HG03439 (cell line): ENCODE data around the gene SHISA4.
"Not testable (repeated sequence)": the region's sequence is repeated elsewhere in the genome, so short reads cannot be mapped to it uniquely, and the experiment has no call there.

Experiments
- ATAC-seq: cut with Tn5 transposase; IDR thresholded peaks from one replicate; pipeline ENCODE4 v1.9.1; 2021; ENCODE audit warnings: mild to moderate bottlenecking, moderate library complexity; ENCODE audit not compliant: unreplicated experiment

SHISA4 gene

DNA sequence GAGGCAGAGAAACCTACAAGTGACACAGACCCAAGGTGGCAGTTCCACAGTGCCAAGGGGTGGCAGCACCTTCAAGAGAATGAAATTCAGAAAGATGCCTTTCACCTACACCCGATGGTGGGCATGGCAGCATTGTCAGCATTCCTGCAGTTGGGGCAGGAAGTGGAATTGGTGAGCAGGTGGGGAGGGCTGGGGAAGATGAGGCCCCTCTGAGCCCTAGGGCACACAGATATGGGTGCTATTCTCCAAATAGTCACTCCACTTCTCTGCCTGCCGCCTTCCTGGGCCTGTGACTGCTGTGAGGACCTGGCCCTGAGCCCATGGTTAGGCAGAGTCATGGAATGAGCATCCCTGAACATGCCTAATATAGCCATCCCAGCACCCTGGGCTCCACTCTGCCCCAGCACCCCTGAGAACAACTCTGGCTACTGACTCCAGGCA, 8.3 kb downstream of the SHISA4 start:
- ATAC-seq: no peak

DNA sequence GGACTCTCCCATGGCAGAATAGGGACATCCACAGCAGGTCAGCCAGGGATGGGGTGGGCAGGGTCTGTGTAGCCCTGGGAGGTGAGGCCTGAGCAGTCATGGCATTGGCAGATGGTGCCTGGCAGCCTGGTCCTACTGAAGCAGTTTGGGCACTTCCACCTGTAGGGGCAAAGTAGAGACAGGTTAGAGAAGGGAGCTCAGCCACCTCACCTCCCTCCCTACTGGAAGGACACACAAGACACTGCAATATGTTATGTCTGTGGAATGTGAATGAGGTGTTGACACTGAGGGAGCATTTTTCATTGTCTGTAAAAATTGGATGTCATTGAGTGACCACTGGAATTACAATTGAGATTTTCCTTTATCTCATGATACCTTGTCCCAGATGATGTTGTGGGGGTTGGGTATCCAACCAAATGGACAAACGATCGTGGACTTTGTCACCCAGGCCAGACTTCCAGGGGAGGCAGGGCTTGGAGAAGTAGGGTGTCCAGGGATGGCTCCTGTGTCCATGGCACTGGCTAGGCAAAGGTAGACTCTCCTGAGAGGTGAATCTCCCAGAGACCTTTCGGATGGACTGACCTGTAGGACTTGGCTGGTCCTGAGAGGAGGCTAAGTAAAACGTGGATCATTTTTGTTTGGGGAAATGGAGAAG, 9.7 kb downstream of the SHISA4 start:
- no peak for ATAC-seq

DNA sequence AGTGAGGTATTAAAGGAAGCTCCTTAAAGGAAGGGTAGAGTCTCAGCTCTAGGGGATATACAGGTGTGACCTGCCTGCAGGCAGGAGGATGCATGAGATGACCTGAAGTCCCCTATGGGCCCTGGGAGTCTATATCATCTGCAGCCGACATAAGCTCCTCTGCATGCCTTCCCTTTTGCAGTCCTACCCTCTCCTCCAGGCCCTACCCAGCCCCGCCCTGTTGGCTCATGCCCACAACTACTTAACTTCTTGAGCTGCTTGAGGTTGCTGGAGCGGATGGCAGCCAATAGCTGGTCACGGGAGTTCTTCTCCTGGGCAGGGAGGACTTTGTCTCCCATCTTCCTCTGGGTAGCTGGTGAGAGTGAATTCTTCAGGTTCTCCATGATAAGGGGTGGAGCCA, 10.3 kb downstream of the SHISA4 start:
- ATAC-seq: no peak

DNA sequence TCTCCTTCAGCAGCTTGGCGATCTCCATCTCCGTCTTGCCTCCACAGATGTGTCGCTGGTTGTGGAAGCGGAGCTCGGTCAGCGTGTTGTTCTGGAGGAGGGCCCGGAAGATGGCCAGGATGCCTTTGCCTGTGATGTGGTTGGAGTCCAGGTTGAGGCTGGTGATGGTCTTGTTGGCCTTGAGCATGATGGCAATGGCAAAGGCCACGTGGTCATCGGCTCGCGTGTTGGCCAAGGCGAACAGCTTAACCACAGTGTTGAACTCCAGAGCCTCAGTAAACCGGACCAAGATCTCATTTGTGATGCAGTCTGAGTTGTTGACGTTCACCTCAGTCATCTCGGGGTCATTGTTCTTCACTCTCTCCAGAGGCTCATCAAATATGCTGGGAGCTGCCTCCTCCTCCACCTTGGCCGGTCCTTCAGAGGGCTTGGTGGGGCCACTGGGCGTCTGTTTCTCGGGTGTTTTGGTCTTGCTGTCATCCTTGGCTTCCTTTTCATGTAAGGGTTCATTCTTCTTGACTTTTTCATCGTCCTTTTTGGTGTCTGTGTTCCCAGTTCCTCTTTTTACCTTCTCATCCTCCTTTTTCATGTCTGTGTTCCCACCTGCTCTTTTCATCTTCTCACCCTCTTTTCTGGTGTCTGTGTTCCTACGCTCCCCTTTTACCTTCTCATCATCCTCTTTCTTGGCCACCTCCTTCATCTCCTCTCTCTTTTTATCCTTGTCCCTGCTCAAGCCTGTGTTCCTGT, 11.2 kb downstream of the SHISA4 start:
- no peak for ATAC-seq

DNA sequence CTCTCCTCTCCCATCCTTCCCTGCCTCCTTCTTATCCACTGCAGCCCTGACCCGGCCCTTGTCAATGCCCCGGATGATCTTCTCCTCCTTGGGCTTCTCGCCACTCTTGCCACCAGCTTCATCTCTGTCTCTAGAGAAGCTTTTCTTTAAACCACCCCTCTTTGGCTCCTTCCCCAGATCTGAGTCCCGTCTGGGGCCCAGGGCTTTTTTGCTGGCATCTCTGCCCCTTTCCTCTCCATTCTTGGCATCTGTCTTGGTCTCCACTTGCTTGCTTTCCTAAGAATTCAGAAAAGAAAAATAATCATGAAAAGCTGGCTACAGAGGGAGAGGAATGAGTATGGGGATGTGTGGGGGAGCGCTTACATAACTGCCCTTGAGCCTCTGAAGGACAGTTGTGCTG, 11.8 kb downstream of the SHISA4 start:
- ATAC-seq: no peak

DNA sequence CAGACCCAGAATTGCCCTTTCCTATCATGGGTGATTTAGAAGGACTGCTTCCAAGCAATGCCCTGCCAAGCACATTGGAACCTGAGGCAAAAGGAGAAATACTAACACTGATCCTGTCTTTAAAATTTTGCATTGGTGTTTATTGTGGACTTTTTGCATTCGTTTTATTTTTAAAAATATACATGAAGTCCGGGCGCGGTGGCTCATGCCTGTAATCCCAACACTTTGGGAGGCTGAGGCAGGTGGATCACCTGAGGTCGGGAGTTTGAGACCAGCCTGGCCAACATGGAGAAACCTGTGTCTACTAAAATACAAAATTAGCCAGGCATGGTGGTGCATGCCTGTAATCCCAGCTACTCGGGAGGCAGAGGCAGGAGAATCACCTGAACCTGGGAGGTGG, 12.3 kb downstream of the SHISA4 start:
- not testable (repeated sequence) for ATAC-seq

DNA sequence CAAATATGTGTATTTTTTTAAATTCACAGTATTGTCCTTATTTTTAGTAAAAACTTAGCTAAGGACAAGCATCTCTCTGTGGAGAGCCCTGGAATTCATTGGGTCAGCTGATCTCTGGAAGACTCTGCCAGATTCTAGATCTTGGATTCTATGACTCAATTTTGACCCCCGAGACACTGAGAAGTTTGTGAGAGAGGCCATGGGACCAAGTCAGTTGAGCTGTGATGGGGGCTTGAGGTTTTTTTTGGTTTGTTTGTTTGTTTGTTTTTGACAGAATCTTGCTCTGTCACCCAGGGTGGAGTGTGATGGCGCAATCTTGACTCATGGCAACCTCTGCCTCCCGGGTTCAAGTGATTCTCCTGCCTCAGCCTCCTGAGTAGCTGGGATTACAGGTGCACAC, 13.5 kb downstream of the SHISA4 start:
- no peak for ATAC-seq

DNA sequence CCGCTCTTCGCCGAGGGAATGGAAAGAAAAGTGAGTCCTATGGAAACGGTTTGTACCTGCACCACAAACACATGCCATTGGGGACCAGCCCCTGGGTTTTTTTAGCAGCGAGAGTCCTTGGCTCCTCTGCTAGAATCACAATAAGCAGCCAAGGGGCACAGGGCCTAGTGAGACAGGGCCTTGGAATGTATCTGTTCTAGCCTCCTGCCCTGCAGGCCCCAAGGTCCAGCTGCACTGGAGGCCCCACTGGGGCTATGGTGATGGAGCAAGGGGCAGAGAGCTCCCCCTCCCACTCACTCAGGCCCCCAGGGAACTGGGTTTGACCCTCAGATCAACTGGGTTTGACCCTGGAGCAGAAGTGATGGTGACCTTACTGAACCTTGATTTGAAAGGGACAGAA, 14.4 kb downstream of the SHISA4 start:
- no peak for ATAC-seq

DNA sequence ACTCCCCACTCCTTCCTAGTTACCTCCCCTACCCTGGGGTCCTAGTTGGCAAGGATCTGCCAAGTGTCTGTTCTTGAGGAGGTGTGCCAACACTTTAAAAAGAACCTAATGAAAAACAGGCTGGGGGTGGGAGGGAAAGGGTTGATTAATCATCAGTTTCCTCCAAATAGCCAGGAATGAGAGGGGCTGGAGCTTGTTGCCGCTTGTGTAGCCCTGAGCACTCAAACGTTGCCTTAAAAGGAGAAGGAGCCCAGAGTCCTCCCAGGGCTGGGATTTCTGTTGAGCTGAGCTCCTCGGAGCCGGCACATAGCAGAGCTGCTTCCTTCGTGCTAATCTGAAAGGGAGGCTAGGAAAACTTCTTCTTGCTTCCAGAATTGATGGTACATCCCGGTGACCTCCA, 15.9 kb downstream of the SHISA4 start:
- ATAC-seq: no peak

DNA sequence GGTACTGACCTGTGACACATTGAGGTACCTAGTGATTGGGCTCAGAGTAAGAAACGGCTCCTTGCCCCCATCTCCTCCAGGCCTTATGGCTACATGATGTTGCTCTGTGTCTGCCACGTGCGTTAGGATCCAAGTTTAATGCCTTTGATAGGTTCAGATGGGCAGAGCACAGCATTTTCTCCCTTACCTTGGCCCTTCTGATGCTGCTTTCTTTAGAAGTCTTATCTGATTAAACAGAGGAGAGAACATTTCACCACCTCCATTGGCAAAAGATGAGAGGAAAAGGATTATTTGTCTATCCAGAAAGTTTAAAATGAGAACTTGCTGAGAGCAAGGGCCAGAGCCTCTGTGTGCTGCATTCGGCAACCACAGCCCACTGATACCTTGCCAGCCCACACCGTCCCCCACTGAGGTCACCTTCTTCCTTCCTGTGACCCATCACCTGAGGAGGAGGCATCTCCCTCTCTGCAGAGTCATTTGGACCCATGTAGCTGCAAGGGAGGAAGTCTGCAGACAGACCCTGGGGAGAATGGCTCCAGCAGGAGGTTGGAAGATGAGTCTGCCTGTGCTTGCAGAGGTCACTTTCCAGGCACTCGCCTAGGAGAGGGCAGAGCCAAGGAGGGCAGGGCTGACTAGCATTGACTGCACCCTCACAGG, 16.7 kb downstream of the SHISA4 start:
- ATAC-seq: no peak

DNA sequence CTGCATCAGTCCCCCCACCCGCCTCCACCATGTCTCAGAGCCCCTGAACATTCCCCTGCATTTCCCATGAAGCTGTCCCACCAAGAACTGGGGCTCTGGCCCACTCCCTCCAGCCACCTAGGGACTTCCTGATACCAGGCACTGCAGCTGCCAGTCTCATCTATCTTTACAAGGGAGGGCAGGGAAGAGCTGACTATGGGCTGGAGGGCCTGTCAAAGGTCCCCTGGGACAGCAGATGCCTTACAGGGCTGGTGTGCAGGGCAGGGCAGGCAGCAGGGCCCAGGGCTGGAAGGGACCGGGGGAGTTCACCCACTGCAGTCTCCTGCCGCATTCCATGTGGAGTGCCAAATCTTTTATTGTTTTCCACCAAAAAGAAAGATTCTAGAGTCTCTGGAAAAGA, 17.6 kb downstream of the SHISA4 start:
- no peak for ATAC-seq

DNA sequence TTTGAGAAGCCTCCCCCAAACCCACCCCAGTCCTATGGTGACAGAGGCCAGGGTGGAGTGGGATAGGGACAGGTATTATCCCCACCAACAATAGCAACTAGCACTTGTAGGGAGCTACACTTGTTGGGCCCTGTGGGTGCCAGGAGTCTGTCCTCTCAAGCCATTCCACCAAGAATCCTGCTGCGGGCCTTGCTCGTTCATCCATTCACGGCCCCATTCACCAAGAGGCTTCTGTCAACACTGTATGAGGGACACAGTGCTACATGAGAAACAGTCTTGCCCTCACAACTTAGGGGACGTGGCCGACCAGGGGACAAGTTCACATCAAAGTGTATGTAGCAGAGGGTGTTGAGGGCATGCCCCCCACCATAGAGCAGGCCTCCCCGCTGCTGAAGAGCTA, 18.9 kb downstream of the SHISA4 start:
- no peak for ATAC-seq

DNA sequence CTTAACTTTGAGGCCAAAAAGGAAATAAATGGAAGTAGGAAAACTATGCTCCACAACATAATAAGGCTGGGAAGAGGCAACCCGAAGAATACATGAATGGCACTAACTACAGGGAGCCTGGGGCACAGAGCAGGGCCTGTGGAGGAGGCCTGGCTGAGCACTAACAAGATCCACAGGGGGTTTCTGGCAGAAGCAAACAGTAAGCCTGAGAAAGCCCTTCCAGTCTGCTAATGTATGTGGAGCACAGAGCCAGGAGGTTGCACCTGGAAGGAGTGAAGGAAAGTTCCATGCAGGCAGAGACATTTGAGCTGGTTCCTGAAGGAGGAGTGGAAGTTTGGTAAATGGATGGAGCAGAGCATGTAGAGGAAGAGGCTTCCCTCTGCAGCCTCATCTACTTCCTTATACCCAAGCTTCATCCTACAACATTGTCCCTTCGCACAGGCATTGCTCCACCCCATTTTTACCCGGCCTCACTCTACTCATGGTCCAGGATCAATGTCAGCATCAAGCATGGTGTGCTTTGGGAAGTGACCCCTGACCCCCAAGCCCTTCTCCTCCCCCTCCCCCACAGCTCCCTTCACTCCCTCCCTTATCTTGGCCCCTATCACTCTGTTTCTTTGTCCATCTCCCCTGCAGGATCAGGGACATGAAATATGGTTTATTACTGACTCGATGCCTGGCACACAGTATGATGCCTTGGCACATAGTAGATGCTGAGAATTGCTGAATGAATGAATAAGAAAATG, 23.3 kb downstream of the SHISA4 start:
- ATAC-seq: no peak

DNA sequence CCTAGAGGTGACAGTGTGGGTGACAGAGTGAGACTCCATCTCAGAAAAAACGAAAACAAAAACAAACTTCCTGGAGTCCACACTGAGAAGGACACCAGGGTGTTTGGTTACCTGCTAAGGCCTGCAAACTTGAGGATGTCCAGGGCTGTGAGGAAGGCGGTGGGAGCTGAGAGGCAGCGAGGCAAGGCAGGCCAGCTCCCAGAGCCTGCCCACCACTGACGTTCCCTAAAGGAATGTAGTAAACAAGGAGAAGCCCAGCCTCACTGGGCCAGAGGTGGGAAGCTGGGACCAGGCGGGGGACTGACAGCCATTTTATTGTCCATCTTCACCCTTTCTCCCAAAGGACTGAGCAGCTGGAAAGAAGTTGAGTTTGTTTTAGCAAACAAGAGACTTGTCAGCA, 24.1 kb downstream of the SHISA4 start:
- ATAC-seq: no peak

DNA sequence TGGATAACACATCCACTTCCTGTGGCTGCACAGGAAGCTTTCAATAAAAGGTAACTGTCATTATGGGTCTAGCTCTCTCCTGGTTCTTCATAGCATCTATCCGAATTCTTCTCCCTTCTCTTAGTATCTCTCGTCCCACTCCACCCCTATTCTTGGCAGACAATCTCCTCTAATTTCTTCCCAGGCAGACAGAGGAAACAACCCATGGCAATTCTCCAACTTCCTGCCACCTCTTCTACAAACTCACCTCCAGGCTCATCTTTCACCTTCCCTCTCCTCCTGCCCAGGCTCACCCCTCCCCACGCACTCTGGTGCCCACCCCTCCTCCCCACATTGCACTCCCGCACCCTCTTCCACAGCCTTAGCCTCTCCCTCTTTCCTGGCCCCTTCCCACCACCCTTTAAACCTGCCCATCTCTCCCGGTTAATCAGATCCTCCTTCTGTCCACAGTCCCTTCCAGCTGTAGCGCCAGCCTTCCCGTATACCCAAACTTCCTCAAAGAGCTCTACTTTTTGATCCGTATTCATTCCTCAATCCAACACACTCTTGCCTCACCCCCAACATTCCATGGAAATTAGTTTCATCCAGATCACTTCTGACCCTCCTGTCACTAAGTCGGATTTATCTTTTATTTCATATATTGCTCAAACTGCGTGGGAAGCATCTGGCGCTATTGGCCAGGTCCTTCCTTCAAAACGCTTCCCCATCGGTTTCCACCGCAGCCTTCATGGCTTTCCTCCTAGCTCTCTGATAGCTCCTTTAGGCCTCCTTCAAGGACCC, 25.9 kb downstream of the SHISA4 start:
- ATAC-seq: no peak

DNA sequence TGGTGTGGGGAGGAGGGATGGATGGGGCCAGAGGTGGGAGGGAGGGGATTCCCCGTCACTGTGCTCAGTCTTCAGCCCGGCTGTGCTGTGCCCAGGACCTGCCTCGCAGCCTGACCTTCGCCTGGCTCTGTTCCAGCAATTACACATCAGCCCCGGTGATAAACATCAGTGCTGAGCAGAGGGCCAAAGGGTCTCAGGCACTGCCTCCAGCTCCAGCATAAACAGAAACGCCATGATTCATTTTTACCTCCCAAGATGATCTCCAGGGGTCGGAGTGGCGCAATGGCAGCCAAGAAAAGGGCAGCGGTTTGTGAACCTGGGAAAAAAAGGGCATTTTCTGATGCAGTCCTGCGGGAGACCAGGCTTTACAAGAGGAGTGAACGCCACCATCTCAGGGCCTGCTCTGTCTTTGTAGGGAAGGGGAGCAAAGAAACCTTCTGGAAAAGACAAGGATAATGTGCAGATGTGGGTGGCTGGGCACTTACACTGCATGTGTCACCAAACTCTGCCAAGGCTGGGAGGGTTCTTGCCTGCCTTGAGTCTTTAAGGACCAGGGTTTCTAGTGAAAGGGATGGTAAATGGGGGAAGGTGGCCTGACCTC, 28.1 kb downstream of the SHISA4 start:
- no peak for ATAC-seq

DNA sequence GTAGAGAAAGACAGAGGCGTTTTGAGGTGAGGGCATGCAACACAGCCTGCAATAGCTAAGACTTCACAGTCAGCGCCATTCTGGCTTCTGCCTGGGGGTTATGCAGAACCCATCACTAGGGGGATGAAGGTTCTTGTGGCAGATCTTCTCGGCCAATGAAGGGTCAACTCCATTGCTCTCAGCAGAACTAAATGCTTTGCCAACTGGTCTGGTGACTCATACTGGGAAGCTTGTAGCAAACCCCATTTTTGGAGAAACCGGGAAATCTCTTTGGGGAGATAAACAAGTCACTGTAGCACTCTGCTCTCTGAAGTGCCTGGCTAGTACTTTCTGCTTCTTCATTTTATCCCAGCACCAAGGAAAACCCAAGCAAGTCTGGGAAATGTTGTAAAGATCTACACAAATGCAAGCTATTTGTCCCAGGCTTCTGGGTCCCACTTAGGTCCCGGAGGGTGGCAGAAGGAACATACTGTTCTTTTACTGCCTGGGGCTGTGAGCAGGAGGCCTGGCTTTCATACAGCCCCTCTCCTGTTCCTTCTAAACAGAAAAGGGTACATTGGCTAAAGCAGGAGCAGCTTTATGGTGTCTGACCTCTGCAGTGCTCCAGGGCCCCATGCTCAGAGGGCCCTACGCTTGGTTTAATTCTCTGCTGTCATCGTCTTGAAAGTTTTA, 28.8 kb downstream of the SHISA4 start:
- no peak for ATAC-seq

DNA sequence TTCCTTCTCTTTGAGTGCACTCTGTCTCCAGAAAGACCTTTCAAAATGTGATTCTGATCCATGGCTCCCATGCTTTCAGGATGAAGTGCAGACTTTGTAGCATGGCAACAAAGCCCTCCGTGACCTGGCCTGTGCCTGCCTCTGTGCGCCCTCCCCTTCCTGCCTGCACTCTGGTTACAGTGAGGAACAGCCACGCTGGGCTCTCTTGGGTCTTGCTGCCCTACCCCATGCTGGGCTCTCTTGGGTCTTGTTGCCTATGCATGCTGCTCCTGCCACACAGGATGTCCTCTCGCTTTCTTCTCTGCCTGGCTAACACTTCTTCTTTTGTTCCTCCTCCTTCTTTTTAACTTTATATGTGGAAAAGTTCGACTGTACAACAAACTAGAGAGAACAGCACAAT, 29.6 kb downstream of the SHISA4 start:
- no peak for ATAC-seq

DNA sequence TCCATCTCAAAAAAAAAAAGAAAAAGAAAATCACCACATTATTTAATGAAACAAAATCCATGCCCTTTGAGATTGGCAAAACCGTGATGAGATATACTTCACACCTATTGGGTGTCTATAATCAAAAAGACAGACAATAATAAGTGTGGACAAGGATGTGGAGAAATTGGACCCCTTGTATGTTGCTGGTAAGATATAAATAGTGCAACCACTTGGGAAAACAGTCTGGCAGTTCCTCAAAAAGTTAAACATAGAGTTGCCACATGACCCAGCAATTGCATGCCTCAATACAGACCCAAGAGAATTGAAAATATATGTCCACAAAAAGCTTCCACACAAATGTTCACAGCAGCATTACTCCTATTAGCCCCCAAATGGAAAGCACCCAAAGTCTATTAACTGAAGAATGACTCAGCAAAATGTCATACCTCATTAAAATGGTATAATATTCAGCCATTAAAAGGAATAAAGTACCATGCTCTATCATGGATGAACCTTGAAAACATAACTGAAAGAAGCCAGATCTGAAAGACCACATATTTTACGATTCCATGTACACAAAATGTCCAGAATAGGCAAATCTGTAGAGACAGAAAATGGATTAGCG, 33.4 kb downstream of the SHISA4 start:
- ATAC-seq: no peak

DNA sequence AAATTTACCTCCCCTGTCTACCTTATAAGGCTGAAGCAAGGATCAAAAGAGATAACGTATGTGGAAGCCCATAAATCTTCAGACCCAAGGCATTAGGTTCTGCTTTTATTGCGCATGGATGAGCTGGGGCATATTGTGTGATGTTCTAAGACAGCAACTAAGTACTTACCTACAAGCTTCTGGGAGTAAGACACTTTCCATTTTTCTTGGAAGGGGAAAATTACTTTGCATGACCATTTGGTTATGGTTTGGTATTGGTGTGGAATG, 36.5 kb downstream of the SHISA4 start:
- no peak for ATAC-seq
